HCT116 (cell line): ENCODE results near the gene SLC13A3.

Experiments
- CEBPB ChIP-seq: IDR thresholded peaks from 2 replicates; pipeline ENCODE4 v1.6.1; 2012; ENCODE audit warnings: low read depth
- CTCF ChIP-seq, 3 experiments: fragments of 200-600 bp in 1 of 3; sonication (generic) in 1 of 3; IDR thresholded peaks in 2 of 3; conservative IDR thresholded peaks in 1 of 3; 2 replicates each; pipeline ENCODE4 v1.5.1; 2012 to 2017; ENCODE audit warnings: low read depth in 2 of 3, low read length in 2 of 3, antibody characterized with exemption in 1 of 3, borderline replicate concordance in 1 of 3, control low read depth in 1 of 3, mild to moderate bottlenecking in 1 of 3, mixed read lengths in 1 of 3, mixed run types in 1 of 3, moderate library complexity in 1 of 3; ENCODE audit not compliant: insufficient read depth in 1 of 3
- EGR1 ChIP-seq: IDR thresholded peaks from 2 replicates; pipeline ENCODE4 v1.6.1; 2012; ENCODE audit warnings: low read depth
- EZH2 ChIP-seq: fragments of 200-600 bp; sonication (generic); IDR thresholded peaks from 2 replicates; pipeline ENCODE4 v1.6.1; 2017; ENCODE audit warnings: antibody characterized with exemption, mixed run types
- POLR2A ChIP-seq: IDR thresholded peaks from 2 replicates; pipeline ENCODE4 v1.7.0; 2011; ENCODE audit warnings: borderline replicate concordance; ENCODE audit not compliant: insufficient read depth, insufficient read length; ENCODE audit errors: extremely low read depth
- RAD21 ChIP-seq: IDR thresholded peaks from 2 replicates; pipeline ENCODE4 v1.6.1; 2012; ENCODE audit warnings: low read depth, mild to moderate bottlenecking
- REST ChIP-seq: IDR thresholded peaks from 2 replicates; pipeline ENCODE4 v1.6.1; 2012; ENCODE audit warnings: low read depth

GRCh38 chr20:46678516-46678915 lies 27.3 kb upstream of the SLC13A3 start:
- TF ChIP-seq POLR2A (no peak), CTCF (IDR thresholded peaks at IDR 0.05 in 2 of 3, conservative IDR thresholded peaks at IDR 0.05 in 1 of 3; ENCODE audit: borderline replicate concordance in 1 of 3, insufficient read depth in 1 of 3, low read depth in 2 of 3, low read length in 2 of 3) (no peak), EGR1 (no peak), CEBPB (no peak), REST (no peak), EZH2 (no peak), RAD21 (no peak)
